T-helper 2 cell treated with Interferon-gamma antibody and Interleukin-4, amounts not matched to agents 5 μg/mL and 100 μg/mL, for 36 hours (primary cell): ENCODE data around the gene ACTN3.
"Not testable (repeated sequence)": the region's sequence is repeated elsewhere in the genome, so short reads cannot be mapped to it uniquely, and the experiment has no call there.

Source experiments
- DNase-seq: peaks from one replicate; pipeline ENCODE4 v3.0.0; 2021; ENCODE audit warnings: low spot score
- H3K27ac Mint-ChIP-seq: one replicate; pipeline ENCODE4 v1.8.0; 2021; ENCODE audit warnings: mild to moderate bottlenecking, mixed read lengths
- H3K27me3 Mint-ChIP-seq: one replicate; pipeline ENCODE4 v1.8.0; 2021; ENCODE audit warnings: low read depth, mixed read lengths
- H3K36me3 Mint-ChIP-seq: one replicate; pipeline ENCODE4 v1.8.0; 2021; ENCODE audit warnings: low read depth, mixed read lengths
- H3K4me1 Mint-ChIP-seq: one replicate; pipeline ENCODE4 v1.8.0; 2021; ENCODE audit warnings: low read depth, mixed read lengths
- H3K4me3 Mint-ChIP-seq: one replicate; pipeline ENCODE4 v1.8.0; 2022; ENCODE audit warnings: mild to moderate bottlenecking, moderate library complexity, mixed read lengths
- H3K9me3 Mint-ChIP-seq: one replicate; pipeline ENCODE4 v1.8.0; 2021; ENCODE audit warnings: mixed read lengths

ACTN3 gene

DNA sequence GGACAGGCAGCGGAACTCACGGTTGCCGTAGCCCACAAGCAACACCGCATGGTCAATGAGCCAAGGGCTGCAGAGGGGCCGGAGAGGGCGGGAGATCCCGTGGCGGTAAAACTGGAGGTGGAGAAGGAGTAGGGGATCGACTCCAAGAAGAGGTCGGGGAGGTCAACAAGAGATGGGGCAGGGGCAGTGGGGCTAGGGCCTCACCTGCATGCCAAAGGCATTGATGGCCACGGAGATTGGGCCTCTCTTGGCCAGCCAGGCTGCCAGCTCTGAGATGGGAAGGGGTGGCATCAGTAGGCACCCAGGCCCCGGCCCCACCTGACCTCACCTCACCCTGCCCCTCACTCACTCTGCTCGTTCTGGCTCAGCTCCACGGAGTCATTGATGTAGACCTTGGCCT, 17.8 kb downstream of the ACTN3 start:
- DNase-seq: no peak
- H3K4me1 Mint-ChIP-seq: peaks cover 2% of the 10 kb centered on the region
- no peaks in the 10 kb centered on the region for H3K9me3 Mint-ChIP-seq
- H3K4me3 Mint-ChIP-seq: no peak overlapping the region
- H3K27ac Mint-ChIP-seq: no peak overlapping the region
- no peaks in the 10 kb centered on the region for H3K36me3 Mint-ChIP-seq
- peaks cover 27% of the 10 kb centered on the region for H3K27me3 Mint-ChIP-seq

DNA sequence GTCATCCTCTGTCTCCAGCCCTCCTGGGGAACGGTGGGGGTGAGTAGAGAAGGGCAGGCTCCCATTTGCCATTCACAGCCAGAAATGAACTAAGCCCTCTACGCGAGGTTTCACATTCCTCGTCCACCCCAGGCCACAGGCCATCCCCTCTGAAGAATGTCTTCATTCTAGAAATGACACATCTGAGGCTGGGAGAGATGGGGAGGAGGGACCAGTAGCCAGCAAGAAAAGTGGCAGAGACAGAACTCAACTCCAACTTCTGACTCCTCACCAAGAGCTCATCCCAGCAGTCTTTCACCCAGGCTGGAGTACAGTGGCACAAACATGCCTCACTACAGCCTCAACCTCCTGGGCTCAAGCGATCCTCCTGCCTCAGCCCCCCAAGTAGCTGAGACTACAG, 18.3 kb downstream of the ACTN3 start:
- Mint-ChIP-seq H3K27me3 (peaks cover 29% of the 10 kb centered on the region), H3K36me3 (no peaks in the 10 kb centered on the region), H3K4me3 (no peak overlapping the region), H3K4me1 (peaks cover 2% of the 10 kb centered on the region), H3K27ac (no peak overlapping the region), H3K9me3 (no peaks in the 10 kb centered on the region)
- DNase-seq: no peak

DNA sequence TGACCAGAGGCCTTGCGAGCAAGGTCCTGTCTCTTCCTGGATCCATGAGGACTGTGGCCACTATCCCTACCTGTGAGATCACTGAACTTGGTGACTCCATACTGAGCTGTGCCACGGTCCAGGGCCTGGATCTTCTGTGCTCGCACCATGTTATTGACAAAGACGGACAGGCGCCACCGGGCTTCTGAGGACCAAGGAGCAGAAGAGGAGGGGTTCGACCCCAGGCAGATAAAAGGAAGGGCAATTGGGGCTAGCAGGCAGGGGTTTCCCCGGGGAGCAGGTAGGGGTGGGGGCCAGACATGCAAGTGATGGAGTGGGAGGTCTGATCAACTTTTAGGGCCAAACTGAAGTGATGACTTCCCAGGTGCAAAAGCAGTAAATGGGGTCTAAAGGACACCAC, 19.5 kb downstream of the ACTN3 start:
- Mint-ChIP-seq H3K36me3 (no peaks in the 10 kb centered on the region), H3K4me3 (no peak overlapping the region), H3K27ac (no peak overlapping the region), H3K4me1 (peaks cover 2% of the 10 kb centered on the region), H3K9me3 (no peaks in the 10 kb centered on the region), H3K27me3 (peaks cover 33% of the 10 kb centered on the region)
- DNase-seq: no peak

DNA sequence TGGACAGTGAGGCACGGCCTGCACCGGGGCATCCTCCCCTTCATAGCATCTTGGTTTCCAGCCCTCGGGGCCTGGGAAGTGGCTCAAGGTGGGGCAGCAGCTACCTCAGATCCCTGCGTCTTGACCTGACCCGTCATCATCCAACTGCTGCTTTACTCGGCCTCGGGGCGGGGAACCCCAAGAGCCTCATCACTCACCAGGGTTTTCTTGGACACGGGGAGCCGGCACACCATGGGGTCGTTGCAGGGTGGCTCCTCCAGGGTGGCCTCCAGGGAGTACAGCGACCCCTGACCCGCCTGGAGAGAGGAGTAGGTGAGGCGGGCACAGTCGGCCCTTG, 21.1 kb downstream of the ACTN3 start:
- Mint-ChIP-seq H3K4me1 (peaks cover 2% of the 10 kb centered on the region), H3K9me3 (no peaks in the 10 kb centered on the region), H3K36me3 (no peaks in the 10 kb centered on the region), H3K27me3 (peaks cover 33% of the 10 kb centered on the region), H3K4me3 (peak overlapping the region; percentile 55), H3K27ac (no peak overlapping the region)
- DNase-seq: no peak

DNA sequence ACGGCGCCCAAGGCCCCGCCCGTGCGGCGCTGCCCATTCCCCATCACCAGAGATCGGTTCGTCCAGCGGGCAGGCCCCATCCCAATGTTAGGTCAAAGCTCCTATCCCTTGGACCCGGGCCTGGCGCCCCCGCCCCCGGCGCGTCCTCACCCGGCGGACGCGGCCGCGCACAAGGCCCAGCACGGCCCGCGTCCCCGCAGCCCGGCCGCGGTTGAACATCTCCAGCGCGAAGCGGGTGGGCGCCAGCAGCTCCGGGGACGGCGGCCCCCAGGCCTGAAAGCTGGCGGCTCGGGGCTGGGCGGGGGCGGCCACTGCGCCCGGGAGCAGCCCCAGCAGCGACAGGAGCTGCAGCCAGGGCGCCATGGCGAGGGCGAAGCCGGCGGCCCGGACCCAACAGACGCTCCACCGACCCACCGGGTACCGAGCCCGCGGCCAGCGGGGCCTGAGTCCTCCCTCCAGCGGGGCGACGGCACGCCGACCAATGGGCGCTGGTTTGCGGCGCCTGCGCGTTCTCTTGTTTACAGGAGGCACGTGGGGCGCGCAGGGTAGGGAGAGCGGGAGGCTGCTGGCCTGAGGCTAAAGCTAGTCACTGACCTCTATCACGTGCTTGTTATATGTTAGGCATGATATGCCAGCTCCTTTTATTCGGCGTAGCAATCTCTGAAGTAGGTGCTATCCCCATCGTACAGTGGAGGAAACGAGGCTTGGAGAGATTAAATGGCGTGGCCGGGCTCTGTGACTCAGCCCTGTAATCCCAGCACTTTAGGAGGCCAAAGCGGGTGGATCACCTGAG, 21.6 kb downstream of the ACTN3 start, which contains the start of gene CTSF:
Gene CTSF, minus strand, starts transcription at position 483 of the 793 bp plus-strand sequence. Its CDS starts 120 bp downstream, at position 363.
- Mint-ChIP-seq H3K27ac (no peak within 1 kb of the TSS), H3K4me3 (peak within 1 kb of the TSS; percentile 75), H3K27me3 (peaks cover 33% of the 10 kb centered on the region), H3K9me3 (no peaks in the 10 kb centered on the region), H3K36me3 (no peaks in the 10 kb centered on the region), H3K4me1 (peaks cover 2% of the 10 kb centered on the region)
- DNase-seq: peak; percentile 71

DNA sequence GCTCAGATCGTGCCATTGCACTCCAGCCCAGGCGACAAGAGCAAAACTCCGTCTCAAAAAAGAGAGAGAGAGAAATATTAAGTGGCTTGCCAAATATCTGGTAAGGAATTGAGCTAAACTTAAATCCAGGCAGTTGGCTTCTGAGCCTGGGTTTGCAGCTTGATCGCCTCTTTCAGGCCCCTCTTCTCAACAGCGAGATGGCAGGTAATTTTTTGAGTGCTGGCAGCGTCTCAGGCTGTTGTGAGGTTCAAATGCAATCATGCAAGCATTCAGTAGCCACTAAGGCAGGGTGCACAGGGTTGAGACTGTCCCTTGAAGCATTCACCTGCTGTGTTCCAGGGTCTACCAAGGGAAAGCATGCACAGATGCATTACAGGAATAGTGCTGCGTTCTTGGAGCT, 22.4 kb downstream of the ACTN3 start:
- peaks cover 36% of the 10 kb centered on the region for H3K27me3 Mint-ChIP-seq
- H3K27ac Mint-ChIP-seq: no peak overlapping the region
- peaks cover 2% of the 10 kb centered on the region for H3K4me1 Mint-ChIP-seq
- no peaks in the 10 kb centered on the region for H3K36me3 Mint-ChIP-seq
- no peaks in the 10 kb centered on the region for H3K9me3 Mint-ChIP-seq
- H3K4me3 Mint-ChIP-seq: no peak overlapping the region
- no peak for DNase-seq

DNA sequence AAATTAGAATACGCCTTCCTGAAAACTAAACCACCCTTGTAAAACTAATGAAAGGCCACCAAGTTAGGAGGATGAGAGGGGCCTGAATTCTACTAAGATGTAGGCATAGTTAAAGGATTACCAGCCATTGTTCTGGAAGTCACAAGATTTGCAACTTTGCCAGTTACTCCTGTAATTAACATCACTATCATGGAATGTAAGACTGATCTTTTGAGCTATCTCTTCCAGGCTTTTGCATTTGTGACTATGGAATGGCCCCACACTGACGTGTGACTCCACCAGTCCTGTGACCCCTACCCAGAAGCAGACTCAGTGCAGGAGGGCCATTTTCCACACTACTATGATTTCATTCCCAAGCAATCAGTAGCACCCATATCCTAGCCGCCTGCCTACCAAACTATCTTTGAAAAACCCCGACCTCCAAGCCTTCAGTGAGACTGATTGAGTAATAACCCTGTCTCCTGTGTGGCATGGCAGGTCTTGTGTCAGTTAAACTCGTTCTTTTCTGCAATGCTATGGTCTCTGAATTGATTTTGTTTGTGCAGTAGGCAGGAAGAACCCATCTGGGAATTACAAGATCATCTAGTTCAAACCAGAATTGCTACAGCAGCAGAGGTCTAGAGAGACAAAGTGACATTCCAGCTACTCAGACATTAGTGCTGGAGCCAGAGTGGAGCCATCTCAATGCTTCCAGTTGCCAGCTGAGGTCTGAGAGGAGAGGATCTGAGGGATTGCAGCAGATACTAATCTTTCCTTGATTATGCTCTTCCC, 23.6 kb downstream of the ACTN3 start:
- peaks cover 40% of the 10 kb centered on the region for H3K27me3 Mint-ChIP-seq
- no peak overlapping the region for H3K4me3 Mint-ChIP-seq

DNA sequence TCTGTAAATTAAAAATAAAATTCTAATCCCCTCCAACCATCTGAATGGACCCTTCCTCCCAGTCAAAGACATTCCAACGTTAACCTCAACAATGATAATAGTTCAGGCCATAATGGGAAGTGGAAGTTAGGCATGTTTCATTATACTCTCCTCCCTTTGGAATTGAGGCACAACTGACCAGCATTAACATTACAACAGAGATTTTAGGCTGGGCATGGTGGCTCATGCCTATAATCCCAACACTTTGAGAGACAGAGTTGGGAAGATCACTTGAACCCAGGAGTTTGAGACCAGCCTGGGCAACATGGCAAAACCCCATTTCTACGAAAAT, 24.1 kb downstream of the ACTN3 start:
- Mint-ChIP-seq H3K4me1 (peaks cover 2% of the 10 kb centered on the region), H3K4me3 (no peak overlapping the region), H3K27ac (no peak overlapping the region), H3K9me3 (no peaks in the 10 kb centered on the region), H3K36me3 (no peaks in the 10 kb centered on the region), H3K27me3 (peaks cover 43% of the 10 kb centered on the region)
- no peak for DNase-seq

More for the DNA sequence above, 23.6 kb downstream of the ACTN3 start:
- no peaks in the 10 kb centered on the region for H3K36me3 Mint-ChIP-seq
- no peak for DNase-seq
- H3K4me1 Mint-ChIP-seq: peaks cover 2% of the 10 kb centered on the region
- H3K9me3 Mint-ChIP-seq: no peaks in the 10 kb centered on the region
- H3K27ac Mint-ChIP-seq: no peak overlapping the region

DNA sequence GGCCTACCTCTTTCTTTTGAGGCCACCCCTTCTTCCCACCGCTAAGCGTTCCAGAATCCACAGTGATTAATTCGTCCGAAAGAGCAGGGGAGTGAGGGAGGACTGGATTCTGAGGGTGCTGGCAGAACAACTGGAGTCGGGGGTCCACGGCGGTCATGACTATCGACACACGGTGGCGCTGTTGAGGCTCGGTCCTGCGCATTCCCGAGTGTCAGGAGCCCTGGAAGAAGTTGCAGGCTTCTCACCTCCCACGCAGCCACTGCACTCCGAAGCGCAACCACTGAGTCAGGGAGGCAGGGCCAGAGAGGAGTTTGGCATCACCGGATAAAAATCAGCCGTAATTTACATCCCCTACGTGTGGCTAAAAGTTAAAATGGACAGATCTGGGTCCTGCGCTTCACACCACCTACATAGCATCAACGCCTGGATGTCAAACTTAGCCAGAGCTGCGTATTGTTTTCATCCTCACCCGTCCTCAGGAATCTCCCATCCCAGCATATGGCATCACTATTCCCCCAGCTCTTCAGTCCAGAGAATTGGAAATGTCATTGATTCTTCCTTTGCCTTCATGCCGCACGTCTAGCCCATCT, 32.4 kb downstream of the ACTN3 start:
- Mint-ChIP-seq H3K36me3 (peaks cover 1% of the 10 kb centered on the region), H3K9me3 (peaks cover 11% of the 10 kb centered on the region), H3K4me1 (peaks cover 3% of the 10 kb centered on the region), H3K27ac (no peak overlapping the region), H3K27me3 (peaks cover 12% of the 10 kb centered on the region), H3K4me3 (no peak overlapping the region)
- peak; percentile 71 for DNase-seq

DNA sequence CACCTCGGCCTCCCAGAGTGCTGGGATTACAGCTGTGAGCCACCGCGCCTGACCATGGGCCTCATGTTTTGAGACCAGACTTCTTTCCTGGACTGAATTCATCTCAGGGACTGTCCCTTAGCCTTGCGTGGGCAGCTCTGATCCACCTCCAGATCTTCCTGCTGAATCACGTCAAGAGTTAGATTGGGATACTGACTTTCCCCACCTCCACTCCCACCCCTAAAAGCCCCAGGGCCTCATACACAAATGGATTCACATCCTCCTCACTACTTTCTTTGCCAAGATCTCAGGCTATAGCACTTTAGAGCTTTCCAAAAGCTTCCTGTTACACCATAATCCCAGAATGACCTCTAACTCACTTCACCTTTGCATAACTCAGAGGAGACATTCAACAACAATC, 34.1 kb downstream of the ACTN3 start:
- H3K4me1 Mint-ChIP-seq: peaks cover 3% of the 10 kb centered on the region
- H3K27ac Mint-ChIP-seq: no peak overlapping the region
- H3K4me3 Mint-ChIP-seq: no peak overlapping the region
- H3K9me3 Mint-ChIP-seq: peaks cover 11% of the 10 kb centered on the region
- DNase-seq: peak; percentile 22
- H3K27me3 Mint-ChIP-seq: peaks cover 5% of the 10 kb centered on the region
- H3K36me3 Mint-ChIP-seq: peaks cover 1% of the 10 kb centered on the region

DNA sequence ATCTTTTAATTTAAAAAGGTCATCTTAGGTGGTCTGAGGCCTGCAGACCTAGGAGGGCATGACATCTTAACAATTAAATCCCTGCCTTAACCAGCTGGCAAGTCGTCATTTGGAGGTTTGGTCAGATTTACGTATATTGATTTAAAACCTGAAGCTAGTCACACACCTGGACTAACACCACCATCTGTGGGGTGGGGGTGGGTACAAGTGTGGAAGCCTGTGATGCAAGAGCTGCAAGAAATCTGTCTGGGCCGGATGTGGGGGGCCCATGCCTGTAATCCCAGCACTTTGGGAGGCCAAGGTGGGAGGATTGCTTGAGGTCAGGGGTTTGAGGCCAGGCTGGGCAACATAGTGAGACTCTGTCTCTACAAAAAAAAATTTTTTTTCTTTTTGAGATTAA, 34.6 kb downstream of the ACTN3 start:
- no peak overlapping the region for H3K4me3 Mint-ChIP-seq
- H3K36me3 Mint-ChIP-seq: peaks cover 1% of the 10 kb centered on the region
- peaks cover 3% of the 10 kb centered on the region for H3K27me3 Mint-ChIP-seq
- H3K4me1 Mint-ChIP-seq: peaks cover 3% of the 10 kb centered on the region
- H3K9me3 Mint-ChIP-seq: peaks cover 11% of the 10 kb centered on the region
- no peak overlapping the region for H3K27ac Mint-ChIP-seq
- DNase-seq: no peak

DNA sequence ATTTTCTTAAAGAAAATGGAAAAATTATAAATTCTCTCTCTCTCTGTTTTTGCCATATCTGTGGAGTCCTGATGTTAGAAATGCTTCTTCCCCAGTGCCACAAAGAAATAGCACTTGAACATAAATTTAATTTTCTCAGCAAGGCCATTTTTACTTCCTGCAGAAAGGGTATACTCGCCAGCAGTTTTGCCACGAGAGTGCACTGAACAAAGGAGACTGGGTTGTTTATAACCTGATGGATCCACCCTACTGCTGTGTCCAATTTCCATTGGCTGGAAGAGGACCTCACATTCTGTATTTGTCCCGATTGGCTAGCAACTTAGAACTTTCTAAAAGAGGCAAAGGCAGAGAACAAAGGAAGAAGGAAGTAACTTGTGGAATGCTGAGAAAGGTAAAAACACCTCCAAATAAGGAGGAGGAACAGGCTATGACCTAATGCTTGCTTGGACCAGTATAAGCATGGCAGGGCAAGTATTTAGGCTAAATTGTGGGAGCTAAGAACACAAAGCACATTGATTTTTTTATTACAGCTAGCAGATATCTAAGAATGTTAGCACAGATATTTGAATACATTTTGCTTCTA, 36.0 kb downstream of the ACTN3 start:
- not testable (repeated sequence) for H3K27ac Mint-ChIP-seq

DNA sequence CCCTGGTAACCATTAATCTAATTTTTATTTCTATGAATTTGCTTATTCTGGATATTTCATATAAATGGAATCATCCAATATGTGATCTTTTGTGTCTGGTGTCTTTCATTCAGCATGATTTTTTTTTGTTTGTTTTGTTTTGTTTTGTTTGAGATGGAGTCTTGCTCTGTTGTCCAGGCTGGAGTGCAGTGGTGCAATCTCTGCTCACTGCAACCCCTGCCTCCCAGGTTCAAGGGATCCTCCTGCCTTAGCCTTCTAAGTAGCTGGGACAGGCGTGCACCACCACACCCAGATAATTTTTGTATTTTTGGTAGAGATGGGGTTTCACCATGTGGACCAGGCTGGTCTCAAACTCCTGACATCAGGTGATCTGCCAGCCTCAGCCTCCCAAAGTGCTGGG, 38.7 kb downstream of the ACTN3 start:
- H3K4me1 Mint-ChIP-seq, DNase-seq, H3K36me3 Mint-ChIP-seq, H3K27ac Mint-ChIP-seq, H3K4me3 Mint-ChIP-seq, H3K27me3 Mint-ChIP-seq: not testable (repeated sequence)
- H3K9me3 Mint-ChIP-seq: peaks cover 11% of the 10 kb centered on the region

More for the DNA sequence above, 36.0 kb downstream of the ACTN3 start:
- not testable (repeated sequence) for H3K27me3 Mint-ChIP-seq, H3K4me1 Mint-ChIP-seq, DNase-seq, H3K4me3 Mint-ChIP-seq, H3K36me3 Mint-ChIP-seq
- H3K9me3 Mint-ChIP-seq: peaks cover 11% of the 10 kb centered on the region

DNA sequence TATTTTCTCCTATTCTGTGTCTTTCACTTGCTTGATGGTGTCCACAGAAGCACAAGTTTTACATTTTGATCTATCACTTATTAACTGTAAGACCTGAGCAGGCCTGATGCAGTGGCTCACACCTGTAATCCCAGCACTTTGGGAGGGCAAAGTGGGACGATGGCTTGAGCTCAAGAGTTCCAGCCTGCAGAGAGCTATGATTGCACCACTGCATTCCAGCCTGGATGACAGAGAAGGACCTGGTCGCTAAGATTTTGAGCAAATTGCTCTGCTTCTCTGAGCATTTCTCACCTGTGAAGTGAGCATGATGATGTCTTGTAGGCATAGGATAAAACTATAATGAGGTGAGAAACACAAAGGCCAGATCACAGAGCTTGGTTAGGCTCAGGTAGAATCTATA, 39.4 kb downstream of the ACTN3 start:
- Mint-ChIP-seq H3K27me3 (no peaks in the 10 kb centered on the region), H3K4me3 (no peak overlapping the region)

More for the DNA sequence above, 39.4 kb downstream of the ACTN3 start:
- DNase-seq: no peak
- Mint-ChIP-seq H3K4me1 (no peaks in the 10 kb centered on the region), H3K9me3 (peaks cover 11% of the 10 kb centered on the region), H3K27ac (no peak overlapping the region), H3K36me3 (peaks cover 1% of the 10 kb centered on the region)
